ENCODE measurements around the gene ERI3. TPM values are rescaled to one million over a fixed set of nuclear protein-coding genes. Genes with fewer than 3 reads are reported as not detected.

The ERI3 gene
- total and polyA plus RNA-seq, 9 of the 15 experiments (the other 6 are each of a cell fraction or from before 2014, with no cell fraction given): 47.8 to 93.4 (median 67.2) TPM

DNA sequence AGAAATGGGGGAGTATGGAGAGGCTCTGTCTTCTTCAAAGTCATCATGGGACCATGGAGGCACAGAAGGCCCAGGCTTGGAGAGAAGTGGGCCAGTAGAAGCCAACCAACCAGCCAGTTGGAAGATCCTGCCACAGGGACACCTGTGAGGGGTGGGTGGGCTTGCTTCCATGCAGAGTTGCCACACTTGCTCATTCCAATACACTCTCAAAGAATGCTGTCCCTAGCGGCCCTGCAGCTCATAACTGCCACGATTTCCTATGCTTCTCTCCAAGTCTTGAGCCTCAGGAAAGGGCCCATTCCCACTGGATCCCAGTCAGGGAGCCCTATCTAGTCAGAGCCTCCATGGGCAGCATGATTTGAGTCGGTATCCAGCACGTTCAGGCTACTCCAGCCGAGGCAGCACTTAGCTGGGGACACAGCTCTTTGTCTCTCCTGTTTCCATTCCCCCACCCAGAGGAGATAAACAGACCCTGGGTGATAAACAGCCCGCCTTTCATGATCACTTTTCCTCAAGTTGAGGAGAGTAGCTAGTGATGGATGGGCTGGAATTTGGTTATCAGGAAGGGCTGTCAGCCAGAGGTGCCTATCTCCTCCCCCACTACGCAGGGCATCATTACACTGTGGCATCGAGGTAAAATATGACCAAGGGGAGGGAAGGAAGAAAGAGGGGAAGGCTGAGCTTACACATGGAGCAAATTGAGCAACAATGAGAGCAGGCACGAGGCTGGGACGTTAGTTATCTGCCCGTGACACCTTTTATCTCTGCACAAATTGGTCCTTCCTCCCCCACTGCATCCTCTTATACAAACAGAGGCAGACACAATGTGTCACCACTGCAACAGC lies 64.6 kb downstream of the ERI3 start (continued):
- TF ChIP-seq, protein P1, sequence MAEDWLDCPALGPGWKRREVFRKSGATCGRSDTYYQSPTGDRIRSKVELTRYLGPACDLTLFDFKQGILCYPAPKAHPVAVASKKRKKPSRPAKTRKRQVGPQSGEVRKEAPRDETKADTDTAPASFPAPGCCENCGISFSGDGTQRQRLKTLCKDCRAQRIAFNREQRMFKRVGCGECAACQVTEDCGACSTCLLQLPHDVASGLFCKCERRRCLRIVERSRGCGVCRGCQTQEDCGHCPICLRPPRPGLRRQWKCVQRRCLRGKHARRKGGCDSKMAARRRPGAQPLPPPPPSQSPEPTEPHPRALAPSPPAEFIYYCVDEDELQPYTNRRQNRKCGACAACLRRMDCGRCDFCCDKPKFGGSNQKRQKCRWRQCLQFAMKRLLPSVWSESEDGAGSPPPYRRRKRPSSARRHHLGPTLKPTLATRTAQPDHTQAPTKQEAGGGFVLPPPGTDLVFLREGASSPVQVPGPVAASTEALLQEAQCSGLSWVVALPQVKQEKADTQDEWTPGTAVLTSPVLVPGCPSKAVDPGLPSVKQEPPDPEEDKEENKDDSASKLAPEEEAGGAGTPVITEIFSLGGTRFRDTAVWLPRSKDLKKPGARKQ (CRISPR knock-in tag; IDR thresholded peaks at IDR 0.05): no peak
- TF ChIP-seq CAMTA2 (CRISPR knock-in tag; conservative IDR thresholded peaks at IDR 0.05) (no peak), ZBED1 (IDR thresholded peaks at IDR 0.05) (no peak), CREM (IDR thresholded peaks at IDR 0.05; ENCODE audit: low read depth) (peak; percentile 74; the same call in 1 of the 2 replicates), MYC (IDR thresholded peaks at IDR 0.05; ENCODE audit: low read depth, low read length) (peak; percentile 94), MYC (CRISPR knock-in tag; IDR thresholded peaks at IDR 0.05; ENCODE audit: borderline replicate concordance, low read depth) (no peak), FOXA1 (IDR thresholded peaks at IDR 0.05; ENCODE audit: borderline replicate concordance) (no peak), GTF2F1 (IDR thresholded peaks at IDR 0.05; ENCODE audit: low read depth, low read length) (no peak), RNF2 (IDR thresholded peaks at IDR 0.05) (peak; percentile 95), HDAC1 (IDR thresholded peaks at IDR 0.05) (peak in 1 of 2 experiments; percentile 88; a peak in 2 of 4 replicates), ERF (CRISPR knock-in tag; IDR thresholded peaks at IDR 0.05) (no peak), KAT2B (IDR thresholded peaks at IDR 0.05; ENCODE audit: low read depth, low read length) (no peak), CCNT2 (IDR thresholded peaks at IDR 0.05; ENCODE audit: borderline replicate concordance, extremely low read depth, insufficient read length, low read depth, low read length) (peak; percentile 93), PHF20 (IDR thresholded peaks at IDR 0.05; ENCODE audit: partially characterized antibody) (no peak), HDAC3 (IDR thresholded peaks at IDR 0.05; ENCODE audit: borderline replicate concordance, partially characterized antibody) (peak; percentile 81)
- TF ChIP-seq, protein P2, sequence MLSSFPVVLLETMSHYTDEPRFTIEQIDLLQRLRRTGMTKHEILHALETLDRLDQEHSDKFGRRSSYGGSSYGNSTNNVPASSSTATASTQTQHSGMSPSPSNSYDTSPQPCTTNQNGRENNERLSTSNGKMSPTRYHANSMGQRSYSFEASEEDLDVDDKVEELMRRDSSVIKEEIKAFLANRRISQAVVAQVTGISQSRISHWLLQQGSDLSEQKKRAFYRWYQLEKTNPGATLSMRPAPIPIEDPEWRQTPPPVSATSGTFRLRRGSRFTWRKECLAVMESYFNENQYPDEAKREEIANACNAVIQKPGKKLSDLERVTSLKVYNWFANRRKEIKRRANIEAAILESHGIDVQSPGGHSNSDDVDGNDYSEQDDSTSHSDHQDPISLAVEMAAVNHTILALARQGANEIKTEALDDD (IDR thresholded peaks at IDR 0.05): peak; percentile 73
- TF ChIP-seq, protein P3, sequence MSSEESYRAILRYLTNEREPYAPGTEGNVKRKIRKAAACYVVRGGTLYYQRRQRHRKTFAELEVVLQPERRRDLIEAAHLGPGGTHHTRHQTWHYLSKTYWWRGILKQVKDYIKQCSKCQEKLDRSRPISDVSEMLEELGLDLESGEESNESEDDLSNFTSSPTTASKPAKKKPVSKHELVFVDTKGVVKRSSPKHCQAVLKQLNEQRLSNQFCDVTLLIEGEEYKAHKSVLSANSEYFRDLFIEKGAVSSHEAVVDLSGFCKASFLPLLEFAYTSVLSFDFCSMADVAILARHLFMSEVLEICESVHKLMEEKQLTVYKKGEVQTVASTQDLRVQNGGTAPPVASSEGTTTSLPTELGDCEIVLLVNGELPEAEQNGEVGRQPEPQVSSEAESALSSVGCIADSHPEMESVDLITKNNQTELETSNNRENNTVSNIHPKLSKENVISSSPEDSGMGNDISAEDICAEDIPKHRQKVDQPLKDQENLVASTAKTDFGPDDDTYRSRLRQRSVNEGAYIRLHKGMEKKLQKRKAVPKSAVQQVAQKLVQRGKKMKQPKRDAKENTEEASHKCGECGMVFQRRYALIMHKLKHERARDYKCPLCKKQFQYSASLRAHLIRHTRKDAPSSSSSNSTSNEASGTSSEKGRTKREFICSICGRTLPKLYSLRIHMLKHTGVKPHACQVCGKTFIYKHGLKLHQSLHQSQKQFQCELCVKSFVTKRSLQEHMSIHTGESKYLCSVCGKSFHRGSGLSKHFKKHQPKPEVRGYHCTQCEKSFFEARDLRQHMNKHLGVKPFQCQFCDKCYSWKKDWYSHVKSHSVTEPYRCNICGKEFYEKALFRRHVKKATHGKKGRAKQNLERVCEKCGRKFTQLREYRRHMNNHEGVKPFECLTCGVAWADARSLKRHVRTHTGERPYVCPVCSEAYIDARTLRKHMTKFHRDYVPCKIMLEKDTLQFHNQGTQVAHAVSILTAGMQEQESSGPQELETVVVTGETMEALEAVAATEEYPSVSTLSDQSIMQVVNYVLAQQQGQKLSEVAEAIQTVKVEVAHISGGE (CRISPR knock-in tag; IDR thresholded peaks at IDR 0.05): peak in 1 of 3 experiments; percentile 79; a peak in 2 of 6 replicates
- TF ChIP-seq, protein P4, sequence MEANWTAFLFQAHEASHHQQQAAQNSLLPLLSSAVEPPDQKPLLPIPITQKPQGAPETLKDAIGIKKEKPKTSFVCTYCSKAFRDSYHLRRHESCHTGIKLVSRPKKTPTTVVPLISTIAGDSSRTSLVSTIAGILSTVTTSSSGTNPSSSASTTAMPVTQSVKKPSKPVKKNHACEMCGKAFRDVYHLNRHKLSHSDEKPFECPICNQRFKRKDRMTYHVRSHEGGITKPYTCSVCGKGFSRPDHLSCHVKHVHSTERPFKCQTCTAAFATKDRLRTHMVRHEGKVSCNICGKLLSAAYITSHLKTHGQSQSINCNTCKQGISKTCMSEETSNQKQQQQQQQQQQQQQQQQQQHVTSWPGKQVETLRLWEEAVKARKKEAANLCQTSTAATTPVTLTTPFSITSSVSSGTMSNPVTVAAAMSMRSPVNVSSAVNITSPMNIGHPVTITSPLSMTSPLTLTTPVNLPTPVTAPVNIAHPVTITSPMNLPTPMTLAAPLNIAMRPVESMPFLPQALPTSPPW (CRISPR knock-in tag; IDR thresholded peaks at IDR 0.05): peak; percentile 72
